HG03571 (cell line): Measurements from ENCODE around the gene NR2E1.

Experiments used
- ATAC-seq: cut with Tn5 transposase; IDR thresholded peaks from one replicate; pipeline ENCODE4 v1.9.1; 2021; ENCODE audit not compliant: unreplicated experiment

Gene NR2E1

DNA sequence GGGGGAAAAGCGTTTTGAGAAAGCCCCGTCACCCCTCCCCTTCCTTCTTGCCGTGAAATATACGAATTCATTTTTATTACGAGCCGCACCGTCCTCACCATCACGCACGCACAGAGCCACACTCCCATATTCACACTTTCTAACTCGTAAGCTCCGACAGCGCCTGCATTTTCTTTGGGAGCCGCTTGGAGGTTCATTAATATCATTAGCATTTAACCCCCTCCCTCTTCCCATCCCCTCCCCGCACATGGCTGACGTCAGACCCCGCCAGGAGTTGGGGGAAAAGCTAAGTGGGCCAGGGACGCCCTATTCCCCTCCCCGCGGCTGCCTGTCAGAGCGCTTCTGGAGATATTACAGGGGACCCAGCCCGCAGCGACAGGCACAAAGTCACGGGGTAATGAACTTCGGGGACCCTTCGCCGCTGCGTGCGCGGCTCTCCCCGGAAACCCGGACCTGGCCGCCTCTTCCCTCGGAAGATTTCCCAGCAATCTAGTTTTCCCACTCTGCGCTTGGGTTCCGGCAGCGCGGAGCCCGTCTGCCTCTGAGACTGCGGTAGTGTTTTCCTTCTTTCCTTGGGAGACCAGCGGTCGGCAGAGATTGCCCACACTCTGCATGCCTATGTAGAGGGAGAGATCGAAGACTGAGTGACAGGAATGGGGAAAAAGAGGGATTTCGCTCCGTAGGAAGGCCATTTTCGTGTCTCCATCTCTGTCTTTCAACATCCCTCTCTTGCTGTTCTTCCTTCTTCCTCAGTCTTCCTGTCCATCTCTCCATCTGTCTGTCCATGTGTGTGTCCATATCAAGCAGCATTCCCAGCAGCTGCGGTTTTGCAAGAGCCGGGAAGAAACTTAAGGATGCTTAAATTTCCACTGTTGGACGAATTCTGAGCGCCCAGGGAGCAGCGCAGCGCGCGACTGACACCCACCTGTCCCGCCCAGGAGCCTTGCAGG is at the start of gene NR2E1:
NR2E1 (plus strand) TSS at position 309 of the 950 bp plus-strand sequence. CDS start 744 bp downstream, outside the sequence.
- no peak for ATAC-seq

DNA sequence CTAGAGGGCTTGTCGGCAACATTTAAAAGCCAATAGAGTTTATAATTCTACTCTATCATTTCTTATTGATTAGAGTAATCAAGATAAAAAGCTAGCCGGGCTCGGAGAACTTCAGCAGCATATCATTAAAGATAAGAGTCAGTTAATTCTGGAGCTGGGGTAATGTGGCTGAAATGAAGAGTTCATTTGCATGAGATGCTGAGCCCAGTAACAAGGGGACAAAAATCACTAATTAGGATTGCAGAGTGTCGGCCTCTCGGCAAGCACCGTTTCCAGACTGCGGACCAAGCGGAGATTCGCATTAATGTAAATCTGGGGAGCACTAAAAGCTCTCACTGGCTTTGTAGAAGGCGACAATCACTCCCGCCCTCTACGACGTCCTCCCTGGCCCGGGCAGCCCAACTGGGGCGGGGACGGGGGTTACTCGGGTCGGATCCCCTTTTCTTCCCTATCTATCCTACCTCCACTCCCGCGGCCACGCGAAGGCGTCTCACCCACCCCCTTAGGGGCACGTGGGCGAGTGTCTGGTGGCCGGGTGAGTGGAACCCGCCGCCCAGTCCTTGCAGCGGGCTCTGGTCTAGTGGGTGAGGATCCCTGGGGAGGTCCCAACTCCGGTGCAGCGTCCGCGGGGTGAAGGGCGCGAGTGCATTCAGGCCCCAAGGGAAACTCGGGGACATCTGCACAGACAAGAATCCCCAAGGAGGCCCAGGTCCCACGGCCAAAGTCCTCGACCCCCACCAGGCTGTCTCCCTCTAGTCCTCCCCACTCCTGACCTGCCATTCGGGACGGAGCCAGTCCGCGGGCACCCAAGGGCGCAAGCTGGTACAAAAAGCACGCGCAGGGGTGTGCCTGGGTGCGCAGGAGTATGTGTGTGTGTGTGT is 49.0 kb upstream of the NR2E1 start:
- no peak for ATAC-seq

- ATAC-seq: no peak
Measured at GRCh38 chr6:108117427-108118358, 48.1 kb upstream of the NR2E1 start.

DNA sequence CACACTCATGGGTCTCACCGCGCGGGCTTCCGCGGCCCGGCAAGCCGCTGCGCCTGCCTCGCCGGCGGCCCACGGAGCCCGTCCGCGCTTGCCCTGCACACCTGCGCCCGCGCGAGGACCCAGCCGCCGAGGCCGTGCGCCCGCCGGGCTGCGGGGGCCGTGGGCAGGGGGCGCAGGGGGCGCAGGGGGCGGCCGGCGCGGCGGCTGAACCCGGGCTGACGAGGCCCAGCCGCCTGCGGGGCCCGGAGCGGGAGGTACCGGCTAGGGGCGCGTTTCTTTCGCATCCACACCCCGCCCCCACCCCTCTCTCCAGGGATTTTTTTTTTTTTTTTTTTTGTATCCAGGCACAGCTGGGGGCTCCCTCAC is 47.5 kb upstream of the NR2E1 start:
- ATAC-seq: no peak

- ATAC-seq: no peak
Measured at GRCh38 chr6:108118810-108119768, 46.7 kb upstream of the NR2E1 start.

DNA sequence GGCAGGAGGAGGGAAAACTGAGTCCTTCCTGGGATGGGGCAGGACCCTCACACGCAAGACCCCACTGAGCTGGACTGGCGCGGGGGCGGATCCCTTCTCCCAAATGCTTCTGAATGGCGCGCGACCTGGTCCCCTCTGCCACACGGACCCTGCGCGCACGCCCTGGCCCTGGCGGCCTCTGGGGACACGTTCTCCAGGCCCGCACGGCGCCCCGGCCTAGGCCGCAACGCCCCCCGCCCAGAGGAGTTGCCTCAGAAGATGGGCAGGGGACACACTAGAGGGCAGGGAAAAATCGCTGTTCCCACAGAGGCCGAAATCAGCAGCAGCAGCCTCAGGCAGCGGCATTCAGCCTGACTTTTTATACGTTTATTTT is 46.1 kb upstream of the NR2E1 start:
- no peak for ATAC-seq

GRCh38 chr6:108120311-108120710 is 45.5 kb upstream of the NR2E1 start:
- ATAC-seq: no peak

- no peak for ATAC-seq
Measured at GRCh38 chr6:108121612-108122011, 44.2 kb upstream of the NR2E1 start.

- ATAC-seq: no peak
Measured at GRCh38 chr6:108123481-108123929, 42.3 kb upstream of the NR2E1 start.

- no peak for ATAC-seq
Measured at GRCh38 chr6:108123946-108124345, 41.9 kb upstream of the NR2E1 start.

DNA sequence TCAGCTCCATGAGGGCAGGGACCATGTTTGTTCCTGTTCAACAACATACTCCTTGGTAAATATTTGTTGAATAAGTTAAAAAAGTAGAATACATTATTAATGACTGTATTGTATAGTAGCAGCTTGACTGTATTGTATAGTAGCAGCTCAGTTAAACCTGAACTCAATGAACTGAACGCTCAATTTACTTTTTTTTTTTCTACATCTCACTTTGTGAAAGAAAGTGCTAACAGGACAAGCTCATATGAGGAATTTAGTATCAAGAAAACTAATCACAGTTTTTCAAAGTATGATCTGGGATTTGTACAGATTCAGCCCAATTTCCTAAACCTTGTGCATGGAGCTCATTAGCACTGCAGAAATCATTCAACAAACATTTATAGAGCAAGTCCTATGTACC is 38.8 kb upstream of the NR2E1 start:
- no peak for ATAC-seq

DNA sequence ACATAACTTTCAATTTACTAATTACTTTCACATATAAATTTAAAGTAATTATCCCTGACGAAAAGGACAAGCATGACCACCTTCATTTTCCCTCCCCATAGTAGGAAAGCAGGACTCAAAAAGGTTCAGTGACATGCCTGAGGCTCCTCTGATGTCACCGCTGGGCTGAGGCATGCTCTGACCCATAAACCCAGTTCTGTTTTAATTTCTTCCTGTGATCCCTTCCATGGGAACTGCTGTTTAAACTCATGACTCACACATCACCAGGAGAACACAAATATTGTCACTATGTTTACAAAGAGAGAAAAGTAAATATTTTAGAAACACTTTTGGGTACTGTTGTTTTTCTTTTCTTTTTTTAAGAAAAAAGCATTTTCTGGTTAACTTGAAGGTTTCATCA is 38.0 kb upstream of the NR2E1 start:
- no peak for ATAC-seq

DNA sequence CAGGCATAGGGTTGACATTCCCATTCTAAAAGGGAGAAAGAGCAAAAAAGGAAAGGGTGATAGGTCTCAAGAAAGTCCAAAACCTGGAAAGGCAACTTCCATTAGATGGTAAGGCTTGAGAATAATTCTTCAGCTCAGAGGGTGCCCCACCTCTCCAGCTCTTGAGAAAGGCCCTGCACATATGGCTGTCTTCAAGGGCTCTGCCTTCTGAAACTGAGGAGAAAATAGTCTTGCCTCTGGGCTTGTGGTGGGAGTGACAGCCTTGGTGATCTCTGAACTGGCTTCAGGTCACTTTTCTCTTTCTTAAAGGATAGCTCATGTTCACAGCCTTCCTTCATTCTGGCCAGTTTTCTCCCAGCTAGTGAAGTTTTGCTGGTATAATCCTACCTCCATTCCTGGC is 35.6 kb upstream of the NR2E1 start:
- no peak for ATAC-seq

GRCh38 chr6:108132863-108133262 is 33.0 kb upstream of the NR2E1 start:
- no peak for ATAC-seq

- ATAC-seq: no peak
Measured at GRCh38 chr6:108133594-108134179, 32.1 kb upstream of the NR2E1 start.

DNA sequence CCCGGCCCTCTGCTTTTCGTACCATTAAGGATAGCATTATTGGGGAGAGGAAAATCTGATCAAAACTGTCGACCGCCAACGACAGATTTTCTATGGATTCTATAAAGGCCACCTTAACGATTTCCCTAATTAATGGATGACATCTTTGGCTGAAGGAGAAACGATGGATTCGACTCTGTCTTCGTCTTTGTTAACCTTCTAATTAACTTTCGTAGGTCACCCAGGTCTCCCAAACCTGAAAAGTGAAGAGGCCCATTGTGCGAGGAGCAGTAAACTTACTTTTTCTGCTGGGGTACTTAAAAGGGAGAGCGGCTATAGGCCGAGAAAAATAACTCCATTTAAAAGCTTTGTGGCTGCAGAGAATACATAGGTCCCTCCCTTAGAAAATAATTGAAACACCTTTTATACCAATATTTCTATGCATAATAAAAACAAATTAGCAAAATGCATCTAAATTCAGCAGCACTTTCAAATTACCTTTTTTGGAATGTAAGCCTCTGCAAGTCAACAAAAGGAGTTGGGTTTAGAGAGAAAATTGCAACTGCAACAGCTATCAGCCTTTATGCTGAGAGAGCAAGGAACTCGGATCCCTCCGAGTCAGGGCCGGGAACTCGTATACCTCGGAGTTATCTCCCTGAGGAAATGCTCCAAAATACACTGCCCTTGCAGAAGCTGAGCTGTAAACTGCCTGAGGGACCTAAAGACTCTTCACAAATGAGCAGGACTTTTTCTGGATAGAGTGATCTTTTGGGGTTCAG is 31.4 kb upstream of the NR2E1 start:
- no peak for ATAC-seq

DNA sequence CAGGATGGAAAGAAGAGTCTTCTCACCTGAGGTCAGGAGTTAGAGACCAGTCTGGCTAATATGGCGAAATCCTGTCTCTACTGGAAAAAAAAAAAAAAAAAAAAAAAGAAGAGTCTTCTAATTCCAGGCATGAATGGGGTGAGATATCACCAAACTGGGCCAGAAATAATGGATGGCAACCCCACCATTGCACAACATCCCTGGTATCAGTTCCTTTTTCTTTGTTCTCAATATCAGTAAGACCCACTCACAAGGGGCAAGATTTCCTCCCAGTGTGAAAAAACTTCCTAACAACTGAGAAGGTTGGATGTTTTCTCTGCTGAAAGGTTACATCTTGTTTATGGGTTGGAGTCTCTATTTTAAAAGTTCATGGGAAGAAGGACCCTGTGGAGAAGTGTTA is 23.6 kb upstream of the NR2E1 start:
- ATAC-seq: no peak

GRCh38 chr6:108145639-108146038 is 20.2 kb upstream of the NR2E1 start:
- no peak for ATAC-seq

DNA sequence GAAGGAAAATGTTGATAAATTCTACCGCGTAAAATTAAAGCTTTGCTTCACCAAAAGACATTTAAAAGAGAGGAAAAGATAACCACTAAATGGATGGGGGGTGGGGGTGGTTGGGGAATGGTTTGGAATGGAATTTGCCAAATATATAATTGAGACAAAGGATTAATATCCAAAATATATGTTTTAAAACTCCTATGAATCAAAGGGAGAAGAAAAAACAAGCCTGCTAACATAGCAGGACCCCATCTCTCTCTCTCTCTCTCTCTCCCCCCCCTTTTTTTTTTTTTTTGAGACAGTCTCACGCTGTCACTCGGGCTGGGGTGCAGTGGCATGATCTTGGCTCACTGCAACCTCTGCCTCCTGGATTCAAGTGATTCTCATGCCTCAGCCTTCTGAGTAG is 13.4 kb upstream of the NR2E1 start:
- ATAC-seq: no peak
